ENCODE measurements around the gene NSUN2. TPM values are rescaled to one million over a fixed set of nuclear protein-coding genes. Genes with fewer than 3 reads are reported as not detected.

NSUN2 gene
- total RNA-seq, 4 donors from 2014 or later, result 34.1 to 49.6 (median 41.9) TPM

DNA sequence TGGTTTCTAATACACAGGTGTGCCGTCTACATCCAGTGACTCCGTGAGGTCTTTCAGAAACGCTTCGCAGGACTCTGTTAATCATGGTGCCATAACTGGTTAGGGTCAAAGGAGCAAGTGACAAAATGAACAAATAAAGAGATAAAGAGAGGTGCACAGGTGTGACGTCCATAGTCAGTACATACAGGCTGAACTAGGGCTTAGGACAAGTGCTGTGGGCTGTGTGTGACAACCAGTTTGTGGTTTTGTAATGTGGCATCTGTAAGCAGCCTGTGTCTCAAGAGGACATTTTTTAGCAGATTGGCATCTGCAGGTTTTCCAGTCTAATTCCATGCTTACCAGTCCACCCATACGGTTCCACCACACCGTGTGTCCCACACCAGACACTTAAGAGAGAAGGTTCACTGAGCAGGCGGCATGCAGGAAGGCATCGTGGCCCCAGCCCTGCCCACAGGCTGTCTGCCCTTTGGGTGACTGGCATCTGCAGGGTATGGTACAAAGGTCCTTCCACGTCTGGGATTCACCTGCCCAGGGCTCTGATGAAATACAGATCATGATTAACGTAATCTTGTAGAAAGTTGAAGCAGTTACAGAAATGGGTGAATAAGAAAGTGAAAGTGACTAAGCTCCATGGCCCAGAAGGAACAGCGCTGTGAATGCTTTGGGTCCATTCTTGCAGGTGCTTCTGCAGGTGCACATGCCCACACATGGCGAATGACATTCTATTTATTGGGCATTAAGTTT is 27.3 kb upstream of the NSUN2 start:
- no peak overlapping the region for H3K4me3 ChIP-seq (replicated peaks in 1 of 3)
- no peak for DNase-seq
- H3K36me3 ChIP-seq, result peaks cover 3 to 10% of the 10 kb centered on the region in 2 donors
- no peaks in the 10 kb centered on the region for H3K27me3 ChIP-seq
- no peaks in the 10 kb centered on the region for H3K9me3 ChIP-seq
- intact Hi-C loops (cut with DNase I), result no loop called here
- no peak for TF ChIP-seq POLR2A (IDR thresholded peaks at IDR 0.05)
- TF ChIP-seq, protein P1, sequence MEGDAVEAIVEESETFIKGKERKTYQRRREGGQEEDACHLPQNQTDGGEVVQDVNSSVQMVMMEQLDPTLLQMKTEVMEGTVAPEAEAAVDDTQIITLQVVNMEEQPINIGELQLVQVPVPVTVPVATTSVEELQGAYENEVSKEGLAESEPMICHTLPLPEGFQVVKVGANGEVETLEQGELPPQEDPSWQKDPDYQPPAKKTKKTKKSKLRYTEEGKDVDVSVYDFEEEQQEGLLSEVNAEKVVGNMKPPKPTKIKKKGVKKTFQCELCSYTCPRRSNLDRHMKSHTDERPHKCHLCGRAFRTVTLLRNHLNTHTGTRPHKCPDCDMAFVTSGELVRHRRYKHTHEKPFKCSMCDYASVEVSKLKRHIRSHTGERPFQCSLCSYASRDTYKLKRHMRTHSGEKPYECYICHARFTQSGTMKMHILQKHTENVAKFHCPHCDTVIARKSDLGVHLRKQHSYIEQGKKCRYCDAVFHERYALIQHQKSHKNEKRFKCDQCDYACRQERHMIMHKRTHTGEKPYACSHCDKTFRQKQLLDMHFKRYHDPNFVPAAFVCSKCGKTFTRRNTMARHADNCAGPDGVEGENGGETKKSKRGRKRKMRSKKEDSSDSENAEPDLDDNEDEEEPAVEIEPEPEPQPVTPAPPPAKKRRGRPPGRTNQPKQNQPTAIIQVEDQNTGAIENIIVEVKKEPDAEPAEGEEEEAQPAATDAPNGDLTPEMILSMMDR (IDR thresholded peaks at IDR 0.05), result no peak
- H3K4me1 ChIP-seq, result no peaks in the 10 kb centered on the region
- no peak overlapping the region for H3K27ac ChIP-seq
- WGBS, 2 donors, result 85 to 91% methylated on average over 12 to 13 of the region's 13 CpGs

DNA sequence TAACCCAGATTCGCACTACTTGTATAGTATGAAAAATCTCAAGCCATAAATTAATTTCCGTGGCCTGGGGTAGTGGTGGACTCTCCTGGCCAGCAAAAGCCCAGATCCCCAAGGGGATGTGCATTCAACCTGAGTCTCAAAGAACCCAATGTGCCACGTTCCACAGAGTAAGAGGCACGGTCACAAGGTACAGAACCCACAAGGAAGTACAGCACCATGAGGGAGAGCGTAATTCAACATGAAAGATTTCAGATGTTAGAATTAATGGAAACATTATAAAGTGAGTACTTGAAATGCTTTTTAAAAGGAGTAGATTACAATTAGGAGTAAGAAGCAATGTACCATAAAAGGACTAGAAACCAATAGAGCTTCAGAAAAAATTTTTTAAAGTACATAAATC is 23.8 kb upstream of the NSUN2 start:
- no peak for DNase-seq
- intact Hi-C loops (cut with DNase I), result no loop called here
- Histone ChIP-seq H3K4me1 (no peaks in the 10 kb centered on the region), H3K27ac (no peak overlapping the region), H3K36me3 (peaks cover 3 to 10% of the 10 kb centered on the region in 2 donors), H3K4me3 (replicated peaks in 1 of 3) (no peak overlapping the region), H3K9me3 (no peaks in the 10 kb centered on the region), H3K27me3 (no peaks in the 10 kb centered on the region)
- TF ChIP-seq, protein P1 (IDR thresholded peaks at IDR 0.05), result no peak
- no peak for TF ChIP-seq POLR2A (IDR thresholded peaks at IDR 0.05)
- WGBS, 2 donors, result 97 to 98% methylated on average over 5 of the region's 5 CpGs

DNA sequence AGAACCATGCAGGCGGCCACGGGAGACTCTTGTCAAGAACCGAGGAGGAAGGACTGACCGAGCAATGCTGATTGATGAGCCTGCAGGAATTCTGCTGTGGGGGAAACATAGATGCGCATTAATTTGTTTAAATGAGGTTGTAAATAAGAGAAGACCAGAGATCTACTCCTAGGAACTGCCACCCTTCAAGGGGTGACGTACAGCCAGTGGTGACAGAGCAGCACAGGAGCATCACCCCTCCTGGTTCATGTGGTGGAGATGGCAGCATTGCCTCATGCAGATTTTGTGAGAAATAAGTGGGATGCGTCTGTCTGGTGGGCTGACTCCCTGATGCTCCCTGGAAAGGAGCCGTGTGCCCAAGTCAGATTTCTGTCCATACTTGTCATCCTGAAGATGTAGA is 22.6 kb upstream of the NSUN2 start:
- H3K4me1 ChIP-seq, result no peaks in the 10 kb centered on the region
- no peak for TF ChIP-seq POLR2A (IDR thresholded peaks at IDR 0.05)
- TF ChIP-seq, protein P1 (IDR thresholded peaks at IDR 0.05), result no peak
- no peak overlapping the region for H3K4me3 ChIP-seq (replicated peaks in 1 of 3)
- intact Hi-C loops (cut with DNase I), result no loop called here
- no peaks in the 10 kb centered on the region for H3K27me3 ChIP-seq
- H3K36me3 ChIP-seq, result peaks cover 3 to 10% of the 10 kb centered on the region in 2 donors
- no peaks in the 10 kb centered on the region for H3K9me3 ChIP-seq
- no peak for DNase-seq
- no peak overlapping the region for H3K27ac ChIP-seq
- 95 to 98% methylated on average over 8 of the region's 8 CpGs for WGBS, 2 donors

DNA sequence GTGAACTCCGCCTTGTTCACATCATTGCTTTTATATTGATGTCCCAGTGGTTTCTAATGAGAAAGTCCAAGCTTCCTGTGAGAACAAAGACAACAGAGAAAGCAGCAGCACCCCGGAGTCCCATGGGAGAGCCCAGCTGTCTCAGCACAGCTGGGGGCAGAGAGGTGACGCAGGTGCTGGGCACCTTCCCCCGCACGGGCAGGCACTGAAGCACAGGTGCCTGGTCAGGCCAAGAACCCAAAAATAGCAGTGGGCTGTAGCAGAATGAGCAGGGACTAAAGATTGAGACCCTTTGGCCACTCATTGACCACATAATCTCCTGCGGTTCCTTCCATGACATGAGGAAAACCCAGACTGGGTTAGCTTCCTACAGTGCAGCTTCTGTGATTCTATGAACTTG is 19.2 kb upstream of the NSUN2 start:
- peaks cover 3 to 10% of the 10 kb centered on the region in 2 donors for H3K36me3 ChIP-seq
- intact Hi-C loops (cut with DNase I), result no loop called here
- DNase-seq, result no peak
- H3K27me3 ChIP-seq, result no peaks in the 10 kb centered on the region
- WGBS, 2 donors, result 83 to 90% methylated on average over 6 of the region's 6 CpGs
- no peak overlapping the region for H3K27ac ChIP-seq
- H3K9me3 ChIP-seq, result no peaks in the 10 kb centered on the region
- H3K4me3 ChIP-seq (replicated peaks in 1 of 3), result no peak overlapping the region
- no peaks in the 10 kb centered on the region for H3K4me1 ChIP-seq
- no peak for TF ChIP-seq POLR2A (IDR thresholded peaks at IDR 0.05)
- TF ChIP-seq, protein P1 (IDR thresholded peaks at IDR 0.05), result no peak

DNA sequence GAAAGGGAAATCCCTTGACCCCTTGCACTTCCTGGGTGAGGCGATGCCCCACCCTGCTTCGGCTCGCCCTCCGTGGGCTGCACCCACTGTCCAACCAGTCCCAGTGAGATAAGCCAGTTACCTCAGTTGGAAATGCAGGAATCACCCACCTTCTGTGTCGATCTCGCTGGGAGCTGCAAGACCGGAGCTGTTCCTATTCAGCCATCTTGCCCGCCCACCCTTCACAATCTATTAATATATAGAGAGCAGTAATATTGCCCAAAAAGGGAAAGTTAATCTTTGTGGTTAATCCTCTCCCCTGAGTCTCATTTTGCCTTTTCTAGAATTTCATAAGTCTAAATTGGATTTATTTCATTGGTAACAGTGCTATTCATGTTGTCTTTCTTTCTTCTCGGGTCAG is 16.8 kb upstream of the NSUN2 start:
- DNase-seq, result no peak

More for the DNA sequence above, 16.8 kb upstream of the NSUN2 start:
- H3K9me3 ChIP-seq, result no peaks in the 10 kb centered on the region
- H3K36me3 ChIP-seq, result no peaks in the 10 kb centered on the region
- intact Hi-C loops (cut with DNase I), result no loop called here
- H3K27ac ChIP-seq, result no peak overlapping the region
- TF ChIP-seq, protein P1 (IDR thresholded peaks at IDR 0.05), result no peak
- no peak for TF ChIP-seq POLR2A (IDR thresholded peaks at IDR 0.05)
- 93 to 94% methylated on average over 9 of the region's 9 CpGs for WGBS, 2 donors
- H3K27me3 ChIP-seq, result no peaks in the 10 kb centered on the region
- H3K4me3 ChIP-seq (replicated peaks in 1 of 3), result no peak overlapping the region
- no peaks in the 10 kb centered on the region for H3K4me1 ChIP-seq

Measured in thyroid gland (tissue), 4 donors.